Uterus (tissue), 4 donors: Measurements from ENCODE around the gene TBC1D16. TPM values are rescaled to one million over a fixed set of nuclear protein-coding genes. Genes with fewer than 3 reads are reported as not detected.

Experiments used
- DNase-seq, 2 donors: peaks; one replicate each; pipeline ENCODE4 v3.0.0-alpha.2; 2019 to 2020
- H3K27ac ChIP-seq, 2 donors: fragments of 200-600 bp; sonication (generic); 1 replicate in 1 of 2; 2 replicates in 1 of 2; pipeline ENCODE4 v1.5.1; 2016 to 2018
- H3K27me3 ChIP-seq, 2 donors: fragments of 200-600 bp; sonication (generic); one replicate each; pipeline ENCODE4 v1.5.1; 2018 to 2019; ENCODE audit warnings: control low read depth in 1 of 2
- H3K36me3 ChIP-seq, 2 donors: fragments of 200-600 bp; sonication (generic); one replicate each; pipeline ENCODE4 v1.5.1; 2019; ENCODE audit warnings: control low read depth in 1 of 2
- H3K4me1 ChIP-seq, 2 donors: fragments of 200-600 bp; sonication (generic); one replicate each; pipeline ENCODE4 v1.5.1; 2018 to 2019; ENCODE audit warnings: control low read depth in 1 of 2
- H3K4me3 ChIP-seq, 2 donors: fragments of 200-600 bp; sonication (generic); 1 replicate in 1 of 2; 2 replicates in 1 of 2; pipeline ENCODE4 v1.5.1; 2018 to 2019; ENCODE audit warnings: mild to moderate bottlenecking in 1 of 2
- H3K9me3 ChIP-seq, 2 donors: fragments of 200-600 bp; sonication (generic); one replicate each; pipeline ENCODE4 v1.5.1; 2019; ENCODE audit warnings: control low read depth in 1 of 2
- CTCF ChIP-seq, 4 experiments: fragments of 200-600 bp in 2 of 4; fragments of 450-650 bp in 2 of 4; sonication (generic) in 2 of 4; IDR thresholded peaks; one replicate each; pipeline ENCODE4 v1.5.1; 2016 to 2019; ENCODE audit warnings: antibody characterized with exemption in 4 of 4, mild to moderate bottlenecking in 2 of 4, moderate library complexity in 1 of 4
- POLR2A ChIP-seq, 2 donors: fragments of 450-650 bp; IDR thresholded peaks; one replicate each; pipeline ENCODE4 v1.6.1; 2016; ENCODE audit warnings: antibody characterized with exemption in 2 of 2, mild to moderate bottlenecking in 1 of 2, moderate library complexity in 1 of 2
- intact Hi-C: fragments of 100-400 bp; cut with DNase I; formaldehyde crosslinking; loops from one replicate; pipeline ENCODE4 v1.15.1; 2023; ENCODE audit warnings: low total_unique reads
- total RNA-seq, 4 donors: library from RNA; depleted of rRNA in 3 of 4; stranded (reverse); fragments of >200 nt in 3 of 4; gene quantifications; one replicate each; pipeline versions ENCODE4 v1.1.0 to v1.2.4, GENCODE V29; 2014 to 2023
- donor health status: DM: yes; HTN: yes; CAD: no.

Gene TBC1D16
- total RNA-seq, 4 donors from 2014 or later = 3.8 to 58.2 (median 18.3) TPM

GRCh38 chr17:80006811-80007752 lies 28.6 kb downstream of the TBC1D16 start:
- no peak overlapping the region for H3K27ac ChIP-seq
- H3K9me3 ChIP-seq = no peaks in the 10 kb centered on the region
- no peaks in the 10 kb centered on the region for H3K36me3 ChIP-seq
- intact Hi-C loops = loop anchor here (10.0 kb wide), 1 partner anchor 58 kb away; no protein-coding TSS in a partner anchor
- TF ChIP-seq CTCF (IDR thresholded peaks at IDR 0.05) = no peak
- no peak for TF ChIP-seq POLR2A (IDR thresholded peaks at IDR 0.05)
- no peak overlapping the region for H3K4me3 ChIP-seq
- H3K27me3 ChIP-seq = no peaks in the 10 kb centered on the region
- no peaks in the 10 kb centered on the region for H3K4me1 ChIP-seq
- no peak for DNase-seq

GRCh38 chr17:80006339-80006720 lies 29.3 kb downstream of the TBC1D16 start:
- no peaks in the 10 kb centered on the region for H3K9me3 ChIP-seq
- intact Hi-C loops = loop anchor here (10.0 kb wide), 1 partner anchor 58 kb away; no protein-coding TSS in a partner anchor
- H3K36me3 ChIP-seq = no peaks in the 10 kb centered on the region
- no peak overlapping the region for H3K27ac ChIP-seq
- DNase-seq = no peak
- no peaks in the 10 kb centered on the region for H3K27me3 ChIP-seq
- no peak overlapping the region for H3K4me3 ChIP-seq
- TF ChIP-seq POLR2A (IDR thresholded peaks at IDR 0.05) (no peak), CTCF (IDR thresholded peaks at IDR 0.05) (no peak)
- H3K4me1 ChIP-seq = no peaks in the 10 kb centered on the region

GRCh38 chr17:80005360-80006338 lies 30.0 kb downstream of the TBC1D16 start:
- Histone ChIP-seq H3K9me3 (no peaks in the 10 kb centered on the region), H3K27me3 (no peaks in the 10 kb centered on the region), H3K4me3 (no peak overlapping the region), H3K4me1 (no peaks in the 10 kb centered on the region), H3K27ac (no peak overlapping the region), H3K36me3 (no peaks in the 10 kb centered on the region)
- DNase-seq = peak in 1 of 2 donors; percentile 58
- TF ChIP-seq POLR2A (IDR thresholded peaks at IDR 0.05) = no peak
- peak; percentile 85 to 98 (median 86) for TF ChIP-seq CTCF (IDR thresholded peaks at IDR 0.05)
- intact Hi-C loops = loop anchor here (10.0 kb wide), 1 partner anchor 59 kb away; no protein-coding TSS in a partner anchor

- no peaks in the 10 kb centered on the region for H3K9me3 ChIP-seq
- no peak overlapping the region for H3K27ac ChIP-seq
- H3K4me1 ChIP-seq = no peaks in the 10 kb centered on the region
- H3K4me3 ChIP-seq = no peak overlapping the region
- H3K27me3 ChIP-seq = no peaks in the 10 kb centered on the region
- TF ChIP-seq CTCF (IDR thresholded peaks at IDR 0.05) = no peak
- no peak for DNase-seq
- no peaks in the 10 kb centered on the region for H3K36me3 ChIP-seq
- intact Hi-C loops = loop anchor here (10.0 kb wide), 1 partner anchor 61 kb away; no protein-coding TSS in a partner anchor
Measured at GRCh38 chr17:80003969-80004368, 31.7 kb downstream of the TBC1D16 start.
